ENCODE data around the gene DAW1. TPM values are rescaled to one million over a fixed set of nuclear protein-coding genes. Genes with fewer than 3 reads are reported as not detected.

Gene DAW1
- polyA plus RNA-seq, 1 of the 3 experiments (the other 2 are of a cell fraction): 1.2 TPM

- TF ChIP-seq GABPA (IDR thresholded peaks at IDR 0.05; ENCODE audit: low read depth) (no peak), FOSL2 (IDR thresholded peaks at IDR 0.05; ENCODE audit: borderline replicate concordance, low read depth) (peak; percentile 87), CTCF (IDR thresholded peaks at IDR 0.05) (no peak), NFIC (IDR thresholded peaks at IDR 0.05; ENCODE audit: borderline replicate concordance) (peak; percentile 83), RXRA (IDR thresholded peaks at IDR 0.05; ENCODE audit: borderline replicate concordance, low read depth) (no peak), MXI1 (IDR thresholded peaks at IDR 0.05; ENCODE audit: low read depth, low read length) (no peak), ELF1 (IDR thresholded peaks at IDR 0.05) (no peak), RFX5 (IDR thresholded peaks at IDR 0.05; ENCODE audit: low read length) (no peak), CHD2 (IDR thresholded peaks at IDR 0.05; ENCODE audit: low read length, partially characterized antibody) (no peak), FOXJ3 (CRISPR knock-in tag; IDR thresholded peaks at IDR 0.05) (no peak), SMC3 (IDR thresholded peaks at IDR 0.05; ENCODE audit: low read depth, low read length) (no peak), FOXM1 (IDR thresholded peaks at IDR 0.05; ENCODE audit: low read depth) (no peak), RAD21 (IDR thresholded peaks at IDR 0.05; ENCODE audit: low read length) (no peak), PBX3 (IDR thresholded peaks at IDR 0.05) (peak; percentile 75), MEF2A (IDR thresholded peaks at IDR 0.05; ENCODE audit: borderline replicate concordance, low read depth) (no peak), ZBTB33 (IDR thresholded peaks at IDR 0.05; ENCODE audit: borderline replicate concordance, low read depth) (no peak), IRF3 (IDR thresholded peaks at IDR 0.05; ENCODE audit: low read depth, low read length) (no peak), TCF12 (IDR thresholded peaks at IDR 0.05) (peak; percentile 83), JUND (IDR thresholded peaks at IDR 0.05) (peak; percentile 92), SIN3A (IDR thresholded peaks at IDR 0.05; ENCODE audit: borderline replicate concordance, low read depth, low read length) (no peak), USF1 (IDR thresholded peaks at IDR 0.05; ENCODE audit: borderline replicate concordance, low read depth) (no peak), USF2 (IDR thresholded peaks at IDR 0.05; ENCODE audit: borderline replicate concordance, low read depth, low read length) (no peak), TAF1 (IDR thresholded peaks at IDR 0.05; ENCODE audit: borderline replicate concordance, low read depth, low read length) (no peak), POLR2AphosphoS5 (IDR thresholded peaks at IDR 0.05; ENCODE audit: low read depth, low read length) (no peak)
Observed at GRCh38 chr2:227870710-227871374, 589 bp upstream of the DAW1 start (continued).

Data from SK-N-SH (cell line).